Esophagus muscularis mucosa (tissue), 4 donors: ENCODE measurements around the gene CD96. TPM values are rescaled to one million over a fixed set of nuclear protein-coding genes. Genes with fewer than 3 reads are reported as not detected.
"Not testable (repeated sequence)": the region's sequence is repeated elsewhere in the genome, so short reads cannot be mapped to it uniquely, and the experiment has no call there.

Experiments used
- DNase-seq: peaks from one replicate; pipeline ENCODE4 v3.0.0-alpha.2; 2017; ENCODE audit errors: extremely low spot score
- H3K27ac ChIP-seq, 4 donors: fragments of 200-600 bp; sonication (generic); replicated peaks in 1 of 4; 1 replicate in 3 of 4; 2 replicates in 1 of 4; pipeline ENCODE4 v1.5.1; 2016 to 2019; ENCODE audit warnings: mild to moderate bottlenecking in 1 of 4
- H3K27me3 ChIP-seq, 4 donors: fragments of 200-600 bp; sonication (generic); one replicate each; pipeline versions ENCODE4 v1.5.1 to v1.6.0; 2016 to 2019
- H3K36me3 ChIP-seq, 4 donors: fragments of 200-600 bp; sonication (generic); one replicate each; pipeline ENCODE4 v1.5.1; 2016 to 2019
- H3K4me1 ChIP-seq, 4 donors: fragments of 200-600 bp; sonication (generic); one replicate each; pipeline ENCODE4 v1.5.1; 2016 to 2019
- H3K4me3 ChIP-seq, 4 donors: fragments of 200-600 bp; sonication (generic); 1 replicate in 2 of 4; 2 replicates in 2 of 4; pipeline ENCODE4 v1.5.1; 2016 to 2019; ENCODE audit warnings: mild to moderate bottlenecking in 4 of 4, moderate library complexity in 1 of 4
- H3K9me3 ChIP-seq, 4 donors: fragments of 200-600 bp; sonication (generic); 1 replicate in 3 of 4; 2 replicates in 1 of 4; pipeline ENCODE4 v1.5.1; 2016 to 2019
- EP300 ChIP-seq: sonication (generic); formaldehyde crosslinking; IDR thresholded peaks from one replicate; pipeline ENCODE4 v1.6.1; 2017; ENCODE audit warnings: antibody characterized with exemption
- POLR2A ChIP-seq: fragments of 450-650 bp; IDR thresholded peaks from one replicate; pipeline ENCODE4 v1.6.1; 2017; ENCODE audit warnings: antibody characterized with exemption, moderate library complexity, mild to moderate bottlenecking, low read depth
- POLR2AphosphoS5 ChIP-seq, 2 donors: sonication (generic); formaldehyde crosslinking; IDR thresholded peaks; one replicate each; pipeline ENCODE4 v1.6.1; 2017; ENCODE audit warnings: antibody characterized with exemption in 2 of 2
- WGBS: methylation state at CpG from one replicate; pipeline ENCODE4 v1.1.5; 2018; 5-methylcytosine and 5-hydroxymethylcytosine counted together
- intact Hi-C: fragments of 100-400 bp; cut with DNase I; formaldehyde crosslinking; loops from one replicate; pipeline ENCODE4 v1.15.1; 2023
- total RNA-seq, 4 donors: library from RNA; depleted of rRNA; stranded (reverse); fragments of >200 nt; gene quantifications; one replicate each; pipeline versions ENCODE4 v1.1.0 to v1.2.1, GENCODE V29; 2016
- TF ChIP-seq, protein P1 (sequence below), 3 experiments: fragments of 200-600 bp in 2 of 3; fragments of 450-650 bp in 1 of 3; sonication (generic) in 2 of 3; IDR thresholded peaks; one replicate each; pipeline ENCODE4 v1.5.1; 2017 to 2019; ENCODE audit warnings: antibody characterized with exemption in 3 of 3, mild to moderate bottlenecking in 2 of 3, moderate library complexity in 1 of 3

Gene CD96
- total RNA-seq, 4 donors from 2014 or later: 0.17 to 1.5 (median 0.43) TPM

DNA sequence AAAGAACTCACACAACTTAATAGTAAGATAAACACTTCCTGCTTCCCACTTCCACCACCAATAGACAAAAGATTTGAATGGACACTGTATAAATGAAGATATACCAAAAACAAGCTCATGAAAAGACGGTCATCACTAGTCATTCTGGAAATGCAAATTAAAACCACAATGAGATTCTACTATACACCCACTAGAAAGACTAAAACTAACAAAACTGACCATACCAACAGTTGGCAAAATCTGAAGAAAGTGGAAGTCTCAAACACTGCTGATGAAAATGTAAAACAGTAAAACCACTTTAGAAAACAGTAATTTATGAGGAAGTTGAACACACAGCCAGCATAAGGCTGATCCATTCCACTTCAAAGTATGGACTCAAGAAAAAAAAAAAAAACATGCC is 35.6 kb upstream of the CD96 start:
- Histone ChIP-seq H3K4me3 (no peak overlapping the region), H3K36me3 (no peaks in the 10 kb centered on the region), H3K9me3 (peaks cover 0 to 4% (median 0%) of the 10 kb centered on the region in 4 donors), H3K27me3 (no peaks in the 10 kb centered on the region), H3K4me1 (no peaks in the 10 kb centered on the region), H3K27ac (no peak overlapping the region)
- intact Hi-C loops: no loop called here
- no peak for DNase-seq
- TF ChIP-seq, protein P1, sequence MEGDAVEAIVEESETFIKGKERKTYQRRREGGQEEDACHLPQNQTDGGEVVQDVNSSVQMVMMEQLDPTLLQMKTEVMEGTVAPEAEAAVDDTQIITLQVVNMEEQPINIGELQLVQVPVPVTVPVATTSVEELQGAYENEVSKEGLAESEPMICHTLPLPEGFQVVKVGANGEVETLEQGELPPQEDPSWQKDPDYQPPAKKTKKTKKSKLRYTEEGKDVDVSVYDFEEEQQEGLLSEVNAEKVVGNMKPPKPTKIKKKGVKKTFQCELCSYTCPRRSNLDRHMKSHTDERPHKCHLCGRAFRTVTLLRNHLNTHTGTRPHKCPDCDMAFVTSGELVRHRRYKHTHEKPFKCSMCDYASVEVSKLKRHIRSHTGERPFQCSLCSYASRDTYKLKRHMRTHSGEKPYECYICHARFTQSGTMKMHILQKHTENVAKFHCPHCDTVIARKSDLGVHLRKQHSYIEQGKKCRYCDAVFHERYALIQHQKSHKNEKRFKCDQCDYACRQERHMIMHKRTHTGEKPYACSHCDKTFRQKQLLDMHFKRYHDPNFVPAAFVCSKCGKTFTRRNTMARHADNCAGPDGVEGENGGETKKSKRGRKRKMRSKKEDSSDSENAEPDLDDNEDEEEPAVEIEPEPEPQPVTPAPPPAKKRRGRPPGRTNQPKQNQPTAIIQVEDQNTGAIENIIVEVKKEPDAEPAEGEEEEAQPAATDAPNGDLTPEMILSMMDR (IDR thresholded peaks at IDR 0.05): no peak
- no peak for TF ChIP-seq EP300
- WGBS: 94% methylated on average over 1 of the region's 1 CpG

DNA sequence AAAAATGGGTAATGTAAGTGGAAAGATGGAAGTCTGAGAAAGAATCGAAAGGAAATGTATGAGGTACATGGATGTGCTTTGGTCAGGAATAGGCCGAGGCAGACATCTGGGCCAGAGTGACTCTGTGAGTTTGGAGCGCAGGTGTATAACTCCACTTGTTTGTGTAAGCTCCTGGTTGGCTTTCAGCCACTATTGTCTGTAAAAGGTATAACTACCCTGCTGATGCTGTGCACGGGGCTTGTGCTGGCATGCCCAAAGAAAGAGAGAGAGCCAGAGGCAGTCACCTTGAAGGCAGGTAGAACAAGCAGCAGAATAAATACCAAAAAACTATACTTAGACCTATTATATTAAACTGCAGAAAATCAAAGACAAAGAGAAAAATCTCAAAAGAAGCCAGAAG is 32.7 kb upstream of the CD96 start:
- no peaks in the 10 kb centered on the region for H3K27me3 ChIP-seq
- 91% methylated on average over 4 of the region's 4 CpGs for WGBS
- intact Hi-C loops: no loop called here
- no peak overlapping the region for H3K4me3 ChIP-seq
- H3K27ac ChIP-seq: no peak overlapping the region
- TF ChIP-seq EP300 (no peak), POLR2AphosphoS5 (IDR thresholded peaks at IDR 0.05) (no peak), POLR2A (no peak)
- TF ChIP-seq, protein P1 (IDR thresholded peaks at IDR 0.05): no peak
- DNase-seq: no peak
- no peaks in the 10 kb centered on the region for H3K9me3 ChIP-seq
- H3K4me1 ChIP-seq: no peaks in the 10 kb centered on the region
- no peaks in the 10 kb centered on the region for H3K36me3 ChIP-seq

DNA sequence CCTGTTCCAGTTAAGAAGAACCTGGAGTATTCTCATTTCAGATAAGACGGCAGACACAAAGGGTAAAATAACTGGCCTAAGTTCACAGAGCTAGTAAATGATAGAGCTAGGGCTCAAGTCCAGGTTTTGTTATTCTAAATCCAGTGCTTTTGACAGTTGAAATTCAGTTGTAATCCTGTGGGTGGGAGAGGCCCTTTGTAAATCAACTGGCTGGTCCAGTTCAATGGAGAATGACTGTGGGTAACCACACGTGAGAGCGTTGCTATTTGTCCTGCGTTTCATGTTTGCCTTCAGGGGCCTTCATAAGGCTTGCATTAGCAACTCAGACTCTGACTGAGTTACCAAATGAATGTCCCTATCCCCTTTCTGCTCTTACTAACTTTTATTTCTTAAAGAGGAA is 24.2 kb upstream of the CD96 start:
- Histone ChIP-seq H3K36me3 (no peaks in the 10 kb centered on the region), H3K9me3 (no peaks in the 10 kb centered on the region), H3K4me1 (no peaks in the 10 kb centered on the region), H3K27me3 (no peaks in the 10 kb centered on the region), H3K27ac (no peak overlapping the region), H3K4me3 (no peak overlapping the region)
- 88% methylated on average over 4 of the region's 4 CpGs for whole genome bisulfite sequencing
- DNase-seq: no peak
- TF ChIP-seq, protein P1 (IDR thresholded peaks at IDR 0.05): no peak
- TF ChIP-seq POLR2AphosphoS5 (IDR thresholded peaks at IDR 0.05) (no peak), POLR2A (no peak), EP300 (no peak)
- intact Hi-C loops: no loop called here

DNA sequence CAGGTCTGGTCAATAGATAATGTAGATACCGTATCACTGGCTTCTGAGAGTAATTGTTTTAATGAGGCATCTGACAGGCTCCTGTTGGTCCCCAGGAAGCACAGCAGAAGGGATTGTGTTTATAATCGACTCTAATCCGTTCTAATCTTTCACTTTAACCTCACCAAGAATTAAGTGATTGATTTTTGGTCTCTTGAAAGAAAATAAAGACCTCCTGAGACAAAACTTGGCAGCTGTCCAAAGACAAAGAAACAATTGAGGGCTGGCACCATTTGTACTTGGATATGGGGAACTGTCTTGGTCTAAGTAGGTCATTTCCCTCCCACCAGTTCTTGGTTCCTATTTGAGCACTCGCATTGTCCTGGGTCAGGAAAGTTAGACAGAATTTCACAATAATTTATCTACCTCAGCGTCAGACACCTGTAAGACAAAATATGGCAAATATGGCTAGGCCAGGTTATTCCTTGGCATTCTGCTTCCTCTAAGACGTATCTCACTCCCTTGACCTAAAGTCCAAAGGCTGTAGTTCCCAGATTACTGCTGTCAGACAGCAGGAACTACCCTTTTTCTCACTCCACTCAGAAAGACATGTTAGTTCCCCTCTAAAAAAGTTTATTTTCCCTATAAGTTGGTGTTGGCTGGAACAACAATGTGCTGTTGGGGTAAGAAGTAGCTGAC is 22.7 kb upstream of the CD96 start:
- Histone ChIP-seq H3K36me3 (no peaks in the 10 kb centered on the region), H3K4me1 (no peaks in the 10 kb centered on the region), H3K4me3 (no peak overlapping the region), H3K9me3 (no peaks in the 10 kb centered on the region), H3K27ac (no peak overlapping the region), H3K27me3 (no peaks in the 10 kb centered on the region)
- TF ChIP-seq POLR2A (no peak), EP300 (no peak), POLR2AphosphoS5 (IDR thresholded peaks at IDR 0.05) (no peak)
- TF ChIP-seq, protein P1 (IDR thresholded peaks at IDR 0.05): no peak
- WGBS: 62% methylated on average over 6 of the region's 6 CpGs
- DNase-seq: no peak
- intact Hi-C loops: no loop called here

DNA sequence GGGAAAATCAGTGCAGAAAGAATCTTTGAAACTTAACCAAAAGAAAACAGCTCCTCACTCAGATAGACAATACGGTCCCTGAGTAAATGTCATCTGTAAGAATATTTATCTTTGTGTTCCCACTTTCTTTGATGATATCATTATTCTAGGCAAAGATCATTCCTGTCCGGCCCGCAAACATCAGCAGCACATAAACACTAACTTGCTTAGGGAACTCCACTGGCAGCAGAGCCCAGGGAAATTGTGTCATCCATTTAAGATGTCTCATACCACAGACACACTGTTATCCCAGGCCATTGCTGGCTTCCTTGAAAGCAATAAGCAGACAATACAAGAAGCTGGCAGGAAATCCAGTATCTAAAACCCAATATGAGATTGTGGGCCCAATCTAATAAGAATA is 20.1 kb upstream of the CD96 start:
- WGBS: 56% methylated on average over 3 of the region's 3 CpGs
- no peak for DNase-seq
- H3K9me3 ChIP-seq: no peaks in the 10 kb centered on the region
- intact Hi-C loops: no loop called here
- no peaks in the 10 kb centered on the region for H3K27me3 ChIP-seq
- H3K4me1 ChIP-seq: no peaks in the 10 kb centered on the region
- TF ChIP-seq EP300 (no peak), POLR2A (no peak), POLR2AphosphoS5 (IDR thresholded peaks at IDR 0.05) (no peak)
- TF ChIP-seq, protein P1 (IDR thresholded peaks at IDR 0.05): no peak
- no peak overlapping the region for H3K27ac ChIP-seq
- H3K4me3 ChIP-seq: no peak overlapping the region
- no peaks in the 10 kb centered on the region for H3K36me3 ChIP-seq

DNA sequence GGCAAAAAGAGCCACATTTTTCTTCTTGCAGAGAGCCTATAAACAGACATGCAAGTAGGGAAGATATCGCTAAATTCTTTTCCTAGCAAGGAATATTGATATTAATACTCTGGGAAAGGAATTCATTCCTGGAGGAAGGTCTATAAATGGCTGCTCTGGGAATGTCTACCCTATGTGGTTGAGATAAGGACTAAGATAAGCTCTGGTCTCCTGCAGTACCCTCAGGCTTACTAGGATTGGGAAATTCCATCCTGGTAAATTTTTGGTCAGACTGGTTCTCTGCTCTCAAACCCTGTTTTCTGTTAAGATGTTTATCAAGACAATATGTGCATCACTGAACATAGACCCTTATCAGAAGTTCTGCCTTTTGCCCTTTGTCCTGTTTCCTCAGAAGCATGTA is 17.5 kb upstream of the CD96 start:
- intact Hi-C loops: not testable (repeated sequence)

More for the DNA sequence above, 17.5 kb upstream of the CD96 start:
- not testable (repeated sequence) for H3K36me3 ChIP-seq, DNase-seq, H3K4me3 ChIP-seq, H3K4me1 ChIP-seq, H3K27ac ChIP-seq, H3K9me3 ChIP-seq, H3K27me3 ChIP-seq
- 100% methylated on average over 1 of the region's 1 CpG for WGBS
